HepG2 (cell line): ENCODE measurements around the gene CAVIN2. TPM values are rescaled to one million over a fixed set of nuclear protein-coding genes. Genes with fewer than 3 reads are reported as not detected.

ENCODE experiments used
- ARNT ChIP-seq: fragments of 450-650 bp; IDR thresholded peaks from 2 replicates; pipeline ENCODE4 v1.6.1; 2017
- ASH2L ChIP-seq: fragments of 300-600, 200-600 bp; sonication (generic); IDR thresholded peaks from 2 replicates; pipeline ENCODE4 v1.7.0; 2017; ENCODE audit warnings: low read depth, mild to moderate bottlenecking, moderate library complexity, mixed read lengths, low read length; ENCODE audit not compliant: insufficient read length
- BRD4 ChIP-seq: sonication (generic); formaldehyde crosslinking; IDR thresholded peaks from 2 replicates; pipeline ENCODE4 v1.4.0; 2020; ENCODE audit warnings: missing genetic modification reagents
- EHMT2 ChIP-seq: fragments of 200-600 bp; sonication (generic); IDR thresholded peaks from 2 replicates; pipeline ENCODE4 v1.7.0; 2017; ENCODE audit warnings: antibody characterized with exemption, low read depth, low read length, borderline replicate concordance
- FOXC1 ChIP-seq: sonication (generic); formaldehyde crosslinking; IDR thresholded peaks from 2 replicates; pipeline ENCODE4 v1.8.0; 2022; ENCODE audit warnings: mild to moderate bottlenecking, missing genetic modification reagents, borderline replicate concordance
- FOXP1 ChIP-seq, 2 experiments: fragments of 450-650 bp in 1 of 2; IDR thresholded peaks; 2 replicates each; pipeline ENCODE4 v1.6.1; 2017 to 2018; ENCODE audit warnings: antibody characterized with exemption in 1 of 2
- GATA4 ChIP-seq: sonication (generic); IDR thresholded peaks from 2 replicates; pipeline ENCODE4 v1.6.1; 2016; ENCODE audit warnings: antibody characterized with exemption, low read depth, borderline replicate concordance
- GATAD1 ChIP-seq: IDR thresholded peaks from 2 replicates; pipeline ENCODE4 v1.6.1; 2016; ENCODE audit warnings: missing genetic modification reagents, missing compliant biosample characterization
- IKZF4 ChIP-seq: sonication (generic); formaldehyde crosslinking; IDR thresholded peaks from 2 replicates; pipeline ENCODE4 v1.5.1; 2020; ENCODE audit warnings: borderline replicate concordance, mild to moderate bottlenecking, low read depth, missing genetic modification reagents; ENCODE audit errors: not compliant biosample characterization
- NR2C2 ChIP-seq: sonication (generic); formaldehyde crosslinking; IDR thresholded peaks from 2 replicates; pipeline ENCODE4 v1.4.0; 2020; ENCODE audit warnings: missing genetic modification reagents, mild to moderate bottlenecking, moderate library complexity, borderline replicate concordance
- SALL1 ChIP-seq: sonication (generic); formaldehyde crosslinking; IDR thresholded peaks from 2 replicates; pipeline ENCODE4 v1.8.0; 2022; ENCODE audit warnings: mild to moderate bottlenecking, missing genetic modification reagents
- ZBTB38 ChIP-seq: sonication (generic); formaldehyde crosslinking; IDR thresholded peaks from 2 replicates; pipeline ENCODE4 v1.5.1; 2020; ENCODE audit warnings: mild to moderate bottlenecking, missing genetic modification reagents
- ZFP36L1 ChIP-seq: sonication (generic); formaldehyde crosslinking; IDR thresholded peaks from 2 replicates; pipeline ENCODE4 v1.8.0; 2022; ENCODE audit warnings: mild to moderate bottlenecking, missing genetic modification reagents, moderate library complexity
- ZNF256 ChIP-seq: sonication (generic); formaldehyde crosslinking; conservative IDR thresholded peaks from 2 replicates; pipeline ENCODE4 v1.4.0; 2020; ENCODE audit warnings: missing genetic modification reagents
- ZNF780A ChIP-seq: sonication (generic); formaldehyde crosslinking; IDR thresholded peaks from 2 replicates; pipeline ENCODE4 v1.8.0; 2022; ENCODE audit warnings: mild to moderate bottlenecking, missing genetic modification reagents, moderate library complexity
- ZNF782 ChIP-seq: sonication (generic); formaldehyde crosslinking; IDR thresholded peaks from 2 replicates; pipeline ENCODE4 v1.4.0; 2020; ENCODE audit warnings: missing genetic modification reagents, mild to moderate bottlenecking, borderline replicate concordance
- polyA plus RNA-seq, 8 experiments: library from polyadenylated mRNA; depleted of rRNA in 3 of 8; stranded (reverse) in 7 of 8; unstranded in 1 of 8; fragments of >200 nt; fragmentation: Illumina TruSeq in 4 of 8; extraction: Trizol in 4 of 8; gene quantifications; 2 replicates each; pipeline versions ENCODE4 v1.2.1 to v1.2.3, GENCODE V29; 2011 to 2016; ENCODE audit warnings: low read depth in 4 of 8, missing spikeins in 1 of 8, mixed read lengths in 1 of 8; ENCODE audit not compliant: insufficient read depth in 1 of 8
- total RNA-seq, 5 experiments: library from RNA; depleted of rRNA; stranded (reverse); fragments of >200 nt; fragmentation: Illumina TruSeq; extraction: Trizol; gene quantifications; 2 replicates each; pipeline ENCODE4 v1.2.3, GENCODE V29; 2016; ENCODE audit warnings: low read depth in 1 of 5
- TF ChIP-seq, protein P1 (sequence below): sonication (generic); formaldehyde crosslinking; IDR thresholded peaks from 2 replicates; pipeline ENCODE4 v1.4.0; 2020; ENCODE audit warnings: mild to moderate bottlenecking, missing genetic modification reagents
- TF ChIP-seq, protein P2 (sequence below): IDR thresholded peaks from 2 replicates; pipeline ENCODE4 v1.6.1; 2016; ENCODE audit warnings: missing biosample characterization, missing genetic modification reagents, low read depth
- TF ChIP-seq, protein P3 (sequence below): sonication (generic); formaldehyde crosslinking; IDR thresholded peaks from 2 replicates; pipeline ENCODE4 v1.9.0; 2021; ENCODE audit warnings: missing genetic modification reagents, mild to moderate bottlenecking, borderline replicate concordance
- TF ChIP-seq, protein P4 (sequence below): sonication (generic); formaldehyde crosslinking; IDR thresholded peaks from 2 replicates; pipeline ENCODE4 v1.8.1; 2023; ENCODE audit warnings: mild to moderate bottlenecking, missing genetic modification reagents

Gene CAVIN2
- total and polyA plus RNA-seq, 2 of the 13 experiments (the other 11 are each of a cell fraction or from before 2014, with no cell fraction given) = 7.6 to 38.8 TPM

DNA sequence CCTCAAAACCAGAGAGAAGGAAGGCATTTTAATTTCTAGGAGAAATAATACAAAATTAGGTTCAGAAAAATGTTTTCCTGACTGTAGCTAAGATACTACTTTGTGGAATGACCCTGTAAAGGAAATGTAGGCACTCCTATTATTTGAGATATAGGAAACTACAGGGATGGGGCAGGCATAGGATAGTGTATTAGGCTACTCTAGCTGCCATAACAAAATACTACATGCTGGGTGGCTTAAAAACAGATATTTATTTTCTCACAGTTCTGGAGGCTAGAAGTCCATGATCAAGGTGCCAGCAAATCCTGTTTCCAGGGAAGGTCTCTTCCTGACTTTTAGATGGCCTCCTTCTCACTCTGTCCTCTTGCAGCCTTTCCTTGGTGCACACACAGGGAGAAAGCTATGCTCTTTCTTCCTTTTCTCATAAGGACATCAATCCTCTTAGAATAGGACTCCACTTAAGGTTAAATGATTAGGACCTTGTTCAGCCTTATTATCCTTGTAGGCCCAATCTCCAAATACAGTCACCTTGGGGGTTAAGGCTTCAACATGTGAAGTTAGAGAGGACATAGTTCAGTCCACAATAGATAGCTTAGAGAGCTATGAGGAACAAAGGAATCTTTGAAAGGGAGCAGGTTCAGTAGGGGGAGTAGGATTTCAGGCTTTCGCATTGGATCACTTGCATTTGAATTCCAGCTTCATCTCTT lies 14.0 kb upstream of the CAVIN2 start (continued):
- TF ChIP-seq ARNT = no peak
- TF ChIP-seq, protein P1, sequence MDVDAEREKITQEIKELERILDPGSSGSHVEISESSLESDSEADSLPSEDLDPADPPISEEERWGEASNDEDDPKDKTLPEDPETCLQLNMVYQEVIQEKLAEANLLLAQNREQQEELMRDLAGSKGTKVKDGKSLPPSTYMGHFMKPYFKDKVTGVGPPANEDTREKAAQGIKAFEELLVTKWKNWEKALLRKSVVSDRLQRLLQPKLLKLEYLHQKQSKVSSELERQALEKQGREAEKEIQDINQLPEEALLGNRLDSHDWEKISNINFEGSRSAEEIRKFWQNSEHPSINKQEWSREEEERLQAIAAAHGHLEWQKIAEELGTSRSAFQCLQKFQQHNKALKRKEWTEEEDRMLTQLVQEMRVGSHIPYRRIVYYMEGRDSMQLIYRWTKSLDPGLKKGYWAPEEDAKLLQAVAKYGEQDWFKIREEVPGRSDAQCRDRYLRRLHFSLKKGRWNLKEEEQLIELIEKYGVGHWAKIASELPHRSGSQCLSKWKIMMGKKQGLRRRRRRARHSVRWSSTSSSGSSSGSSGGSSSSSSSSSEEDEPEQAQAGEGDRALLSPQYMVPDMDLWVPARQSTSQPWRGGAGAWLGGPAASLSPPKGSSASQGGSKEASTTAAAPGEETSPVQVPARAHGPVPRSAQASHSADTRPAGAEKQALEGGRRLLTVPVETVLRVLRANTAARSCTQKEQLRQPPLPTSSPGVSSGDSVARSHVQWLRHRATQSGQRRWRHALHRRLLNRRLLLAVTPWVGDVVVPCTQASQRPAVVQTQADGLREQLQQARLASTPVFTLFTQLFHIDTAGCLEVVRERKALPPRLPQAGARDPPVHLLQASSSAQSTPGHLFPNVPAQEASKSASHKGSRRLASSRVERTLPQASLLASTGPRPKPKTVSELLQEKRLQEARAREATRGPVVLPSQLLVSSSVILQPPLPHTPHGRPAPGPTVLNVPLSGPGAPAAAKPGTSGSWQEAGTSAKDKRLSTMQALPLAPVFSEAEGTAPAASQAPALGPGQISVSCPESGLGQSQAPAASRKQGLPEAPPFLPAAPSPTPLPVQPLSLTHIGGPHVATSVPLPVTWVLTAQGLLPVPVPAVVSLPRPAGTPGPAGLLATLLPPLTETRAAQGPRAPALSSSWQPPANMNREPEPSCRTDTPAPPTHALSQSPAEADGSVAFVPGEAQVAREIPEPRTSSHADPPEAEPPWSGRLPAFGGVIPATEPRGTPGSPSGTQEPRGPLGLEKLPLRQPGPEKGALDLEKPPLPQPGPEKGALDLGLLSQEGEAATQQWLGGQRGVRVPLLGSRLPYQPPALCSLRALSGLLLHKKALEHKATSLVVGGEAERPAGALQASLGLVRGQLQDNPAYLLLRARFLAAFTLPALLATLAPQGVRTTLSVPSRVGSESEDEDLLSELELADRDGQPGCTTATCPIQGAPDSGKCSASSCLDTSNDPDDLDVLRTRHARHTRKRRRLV (CRISPR knock-in tag) = no peak
- no peak for TF ChIP-seq BRD4 (CRISPR knock-in tag)
- TF ChIP-seq, protein P2, sequence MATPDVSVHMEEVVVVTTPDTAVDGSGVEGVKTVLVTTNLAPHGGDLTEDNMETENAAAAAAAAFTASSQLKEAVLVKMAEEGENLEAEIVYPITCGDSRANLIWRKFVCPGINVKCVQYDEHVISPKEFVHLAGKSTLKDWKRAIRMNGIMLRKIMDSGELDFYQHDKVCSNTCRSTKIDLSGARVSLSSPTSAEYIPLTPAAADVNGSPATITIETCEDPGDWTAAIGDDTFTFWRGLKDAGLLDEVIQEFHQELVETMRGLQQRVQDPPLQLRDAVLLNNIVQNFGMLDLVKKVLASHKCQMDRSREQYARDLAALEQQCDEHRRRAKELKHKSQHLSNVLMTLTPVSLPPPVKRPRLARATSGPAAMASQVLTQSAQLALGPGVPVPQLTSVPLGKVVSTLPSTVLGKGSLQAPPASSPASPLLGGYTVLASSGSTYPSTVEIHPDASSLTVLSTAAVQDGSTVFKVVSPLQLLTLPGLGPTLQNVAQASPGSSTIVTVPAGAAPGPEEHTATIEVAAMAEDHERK (CRISPR knock-in tag) = no peak
- TF ChIP-seq GATAD1 (CRISPR knock-in tag) = no peak
- TF ChIP-seq, protein P3, sequence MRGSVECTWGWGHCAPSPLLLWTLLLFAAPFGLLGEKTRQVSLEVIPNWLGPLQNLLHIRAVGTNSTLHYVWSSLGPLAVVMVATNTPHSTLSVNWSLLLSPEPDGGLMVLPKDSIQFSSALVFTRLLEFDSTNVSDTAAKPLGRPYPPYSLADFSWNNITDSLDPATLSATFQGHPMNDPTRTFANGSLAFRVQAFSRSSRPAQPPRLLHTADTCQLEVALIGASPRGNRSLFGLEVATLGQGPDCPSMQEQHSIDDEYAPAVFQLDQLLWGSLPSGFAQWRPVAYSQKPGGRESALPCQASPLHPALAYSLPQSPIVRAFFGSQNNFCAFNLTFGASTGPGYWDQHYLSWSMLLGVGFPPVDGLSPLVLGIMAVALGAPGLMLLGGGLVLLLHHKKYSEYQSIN (CRISPR knock-in tag) = no peak
- no peak for TF ChIP-seq ZBTB38 (CRISPR knock-in tag)
- TF ChIP-seq ZFP36L1 = 0 out of 2 replicates have a peak, but pooled peaks have one; percentile 36
- no peak for TF ChIP-seq FOXP1 (IDR thresholded peaks at IDR 0.05)
- TF ChIP-seq FOXP1 (CRISPR knock-in tag; IDR thresholded peaks at IDR 0.05) = peak; percentile 5; the same call in 1 of the 2 replicates
- TF ChIP-seq FOXC1 (CRISPR knock-in tag) = no peak
- no peak for TF ChIP-seq ZNF256 (CRISPR knock-in tag)
- no peak for TF ChIP-seq ZNF782 (CRISPR knock-in tag)
- no peak for TF ChIP-seq NR2C2 (CRISPR knock-in tag)
- peak; percentile 91; the same call in 1 of the 2 replicates for TF ChIP-seq EHMT2
- no peak for TF ChIP-seq ZNF780A (CRISPR knock-in tag)
- no peak for TF ChIP-seq GATA4
- TF ChIP-seq ASH2L = peak; percentile 86
- TF ChIP-seq, protein P4, sequence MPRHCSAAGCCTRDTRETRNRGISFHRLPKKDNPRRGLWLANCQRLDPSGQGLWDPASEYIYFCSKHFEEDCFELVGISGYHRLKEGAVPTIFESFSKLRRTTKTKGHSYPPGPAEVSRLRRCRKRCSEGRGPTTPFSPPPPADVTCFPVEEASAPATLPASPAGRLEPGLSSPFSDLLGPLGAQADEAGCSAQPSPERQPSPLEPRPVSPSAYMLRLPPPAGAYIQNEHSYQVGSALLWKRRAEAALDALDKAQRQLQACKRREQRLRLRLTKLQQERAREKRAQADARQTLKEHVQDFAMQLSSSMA (CRISPR knock-in tag) = no peak
- TF ChIP-seq SALL1 (CRISPR knock-in tag) = peak; percentile 22; the same call in 1 of the 2 replicates
- no peak for TF ChIP-seq IKZF4 (CRISPR knock-in tag)
